Stomach (tissue), 4 donors: ENCODE results near the gene RHBDL1.

Source experiments
- CTCF ChIP-seq, 7 experiments: fragments of 450-650 bp in 4 of 7; fragments of 200-600 bp in 3 of 7; sonication (generic) in 3 of 7; IDR thresholded peaks; one replicate each; pipeline ENCODE4 v1.5.1; 2016 to 2019; ENCODE audit warnings: antibody characterized with exemption in 7 of 7, control low read depth in 2 of 7, mild to moderate bottlenecking in 1 of 7
- POLR2A ChIP-seq, 4 donors: fragments of 450-650 bp; IDR thresholded peaks; one replicate each; pipeline ENCODE4 v1.6.1; 2016; ENCODE audit warnings: antibody characterized with exemption in 4 of 4, control low read depth in 2 of 4, mild to moderate bottlenecking in 1 of 4, moderate library complexity in 1 of 4
- POLR2AphosphoS5 ChIP-seq, 3 donors: sonication (generic); formaldehyde crosslinking; IDR thresholded peaks; one replicate each; pipeline ENCODE4 v1.6.1; 2016; ENCODE audit warnings: antibody characterized with exemption in 3 of 3

- TF ChIP-seq CTCF (IDR thresholded peaks at IDR 0.05) (no peak), POLR2AphosphoS5 (IDR thresholded peaks at IDR 0.05) (no peak), POLR2A (IDR thresholded peaks at IDR 0.05) (no peak)
Observed at GRCh38 chr16:710500-711075, 35.1 kb downstream of the RHBDL1 start.
